ENCODE measurements around the gene PKNOX2.

The PKNOX2 gene

DNA sequence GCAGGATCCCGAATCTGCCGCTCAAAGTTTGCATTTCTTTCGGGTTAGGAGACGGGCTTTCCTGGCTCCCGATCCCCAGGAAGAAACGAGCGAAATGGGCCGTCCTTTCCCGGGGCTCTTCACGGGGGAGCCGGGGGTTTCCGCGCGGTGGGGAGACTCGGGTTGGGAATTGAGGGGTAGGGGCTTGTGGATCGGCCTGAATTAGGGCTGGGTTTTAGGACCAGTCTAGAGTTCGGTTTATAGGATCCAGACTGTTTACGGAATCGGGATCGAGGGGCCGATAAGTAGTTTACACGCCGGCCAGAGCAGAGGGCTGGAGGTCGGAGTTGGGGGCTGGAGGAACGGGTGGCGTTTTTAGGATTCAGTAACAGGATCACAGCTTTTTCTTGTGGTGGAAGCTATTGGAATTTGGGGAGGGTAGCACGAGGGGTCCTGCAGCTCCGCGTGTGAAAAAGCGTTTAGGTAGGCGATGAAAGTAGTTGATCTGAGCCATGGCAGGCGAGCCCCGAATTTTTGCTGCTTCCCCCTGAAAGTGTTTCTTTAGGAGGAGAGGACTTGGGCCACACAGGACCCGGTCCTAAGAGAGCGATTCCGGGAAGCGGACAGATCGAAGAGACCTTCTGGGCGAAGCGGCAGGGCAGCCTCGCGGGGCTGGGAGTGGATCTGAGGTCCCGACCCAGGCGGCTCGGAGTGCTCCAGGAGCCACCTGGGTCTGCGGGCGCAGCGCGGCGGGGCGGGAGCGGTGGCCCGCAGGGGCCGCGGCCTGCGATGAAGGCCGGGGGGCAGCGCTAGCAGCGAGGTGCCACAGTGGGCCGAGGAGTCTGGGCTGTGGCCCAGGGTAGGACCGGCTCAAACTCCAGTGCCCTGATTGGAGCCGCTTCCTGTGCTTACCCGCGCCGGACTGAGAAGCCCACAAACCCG, 1.6 kb downstream of the PKNOX2 start:
- H3K36me3 ChIP-seq (ENCODE audit: control insufficient read depth in 2 of 2, insufficient read depth in 2 of 2, low read length in 2 of 2) = no peaks in the 10 kb centered on the region
- H3K9me3 ChIP-seq (ENCODE audit: control insufficient read depth in 2 of 2, low read length in 2 of 2) = no peaks in the 10 kb centered on the region
- peak overlapping the region; percentile 69 to 86 for H3K9ac ChIP-seq (ENCODE audit: low read length in 2 of 2)
- no peaks in the 10 kb centered on the region for H3K27me3 ChIP-seq (ENCODE audit: control insufficient read depth in 1 of 2, insufficient read depth in 2 of 2, low read length in 2 of 2)
- H3K27ac ChIP-seq (ENCODE audit: low read length) = peak overlapping the region; percentile 91
- H3K4me3 ChIP-seq (ENCODE audit: low read length in 2 of 2) = peak overlapping the region; percentile 79 to 82
- H3K4me1 ChIP-seq (ENCODE audit: control insufficient read depth, insufficient read depth, low read length) = peaks cover 64% of the 10 kb centered on the region

- peaks cover 70% of the 10 kb centered on the region for H3K4me1 ChIP-seq (ENCODE audit: control insufficient read depth, insufficient read depth, low read length)
- H3K9ac ChIP-seq (ENCODE audit: low read length in 2 of 2) = peak overlapping the region; percentile 69 to 86
- H3K27ac ChIP-seq (ENCODE audit: low read length) = peak overlapping the region; percentile 91
- no peaks in the 10 kb centered on the region for H3K9me3 ChIP-seq (ENCODE audit: control insufficient read depth in 2 of 2, low read length in 2 of 2)
- H3K27me3 ChIP-seq (ENCODE audit: control insufficient read depth in 1 of 2, insufficient read depth in 2 of 2, low read length in 2 of 2) = no peaks in the 10 kb centered on the region
- H3K36me3 ChIP-seq (ENCODE audit: control insufficient read depth in 2 of 2, insufficient read depth in 2 of 2, low read length in 2 of 2) = no peaks in the 10 kb centered on the region
- peak overlapping the region; percentile 79 to 82 for H3K4me3 ChIP-seq (ENCODE audit: low read length in 2 of 2)
Measured at GRCh38 chr11:125166764-125167291, 2.3 kb downstream of the PKNOX2 start.

- Histone ChIP-seq H3K36me3 (ENCODE audit: control insufficient read depth in 2 of 2, insufficient read depth in 2 of 2, low read length in 2 of 2) (no peaks in the 10 kb centered on the region), H3K27me3 (ENCODE audit: control insufficient read depth in 1 of 2, insufficient read depth in 2 of 2, low read length in 2 of 2) (no peaks in the 10 kb centered on the region), H3K9ac (ENCODE audit: low read length in 2 of 2) (peak overlapping the region; percentile 68 to 69), H3K4me1 (ENCODE audit: control insufficient read depth, insufficient read depth, low read length) (peaks cover 70% of the 10 kb centered on the region), H3K27ac (ENCODE audit: low read length) (peak overlapping the region; percentile 91), H3K4me3 (ENCODE audit: low read length in 2 of 2) (peak overlapping the region; percentile 38 to 82), H3K9me3 (ENCODE audit: control insufficient read depth in 2 of 2, low read length in 2 of 2) (no peaks in the 10 kb centered on the region)
Measured at GRCh38 chr11:125167292-125167953, 2.9 kb downstream of the PKNOX2 start.

GRCh38 chr11:125167954-125168835, 3.6 kb downstream of the PKNOX2 start:
- no peaks in the 10 kb centered on the region for H3K36me3 ChIP-seq (ENCODE audit: control insufficient read depth in 2 of 2, insufficient read depth in 2 of 2, low read length in 2 of 2)
- peak overlapping the region; percentile 68 to 69 for H3K9ac ChIP-seq (ENCODE audit: low read length in 2 of 2)
- peak overlapping the region in 1 of 2 donors; percentile 82 for H3K4me3 ChIP-seq (ENCODE audit: low read length in 2 of 2)
- H3K4me1 ChIP-seq (ENCODE audit: control insufficient read depth, insufficient read depth, low read length) = peaks cover 70% of the 10 kb centered on the region
- no peaks in the 10 kb centered on the region for H3K27me3 ChIP-seq (ENCODE audit: control insufficient read depth in 1 of 2, insufficient read depth in 2 of 2, low read length in 2 of 2)
- no peaks in the 10 kb centered on the region for H3K9me3 ChIP-seq (ENCODE audit: control insufficient read depth in 2 of 2, low read length in 2 of 2)
- peak overlapping the region; percentile 91 for H3K27ac ChIP-seq (ENCODE audit: low read length)

DNA sequence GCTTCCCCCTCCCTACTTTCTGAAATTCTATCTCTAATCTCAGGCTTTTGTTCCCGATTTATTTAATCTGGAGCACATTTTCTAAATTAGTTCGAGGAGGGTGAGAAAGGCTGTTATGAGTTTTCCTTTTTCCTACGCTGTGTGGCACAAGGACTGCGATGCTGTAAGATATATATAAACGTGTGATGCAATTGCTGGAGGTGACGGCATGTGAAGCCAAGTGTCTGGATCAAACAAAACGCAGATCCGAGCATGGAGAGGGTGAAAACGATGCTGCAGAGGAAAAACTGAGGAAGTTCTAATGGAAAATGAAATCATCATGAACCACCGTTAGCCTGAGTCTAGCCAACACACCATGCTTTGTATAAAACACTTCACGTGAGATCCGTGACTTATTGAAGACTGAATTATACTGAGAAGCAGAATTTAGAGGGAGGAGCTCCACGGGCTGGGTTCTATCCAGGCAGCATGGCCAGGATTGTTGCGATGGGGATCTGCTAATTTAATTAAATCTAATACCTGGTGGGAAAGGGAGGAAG, 4.4 kb downstream of the PKNOX2 start:
- Histone ChIP-seq H3K9ac (ENCODE audit: low read length in 2 of 2) (peak overlapping the region; percentile 17 to 62), H3K4me3 (ENCODE audit: low read length in 2 of 2) (peak overlapping the region in 1 of 2 donors; percentile 35), H3K4me1 (ENCODE audit: control insufficient read depth, insufficient read depth, low read length) (peaks cover 64% of the 10 kb centered on the region), H3K36me3 (ENCODE audit: control insufficient read depth in 2 of 2, insufficient read depth in 2 of 2, low read length in 2 of 2) (no peaks in the 10 kb centered on the region), H3K9me3 (ENCODE audit: control insufficient read depth in 2 of 2, low read length in 2 of 2) (no peaks in the 10 kb centered on the region), H3K27me3 (ENCODE audit: control insufficient read depth in 1 of 2, insufficient read depth in 2 of 2, low read length in 2 of 2) (no peaks in the 10 kb centered on the region), H3K27ac (ENCODE audit: low read length) (peak overlapping the region; percentile 91)

GRCh38 chr11:125170001-125170509, 5.5 kb downstream of the PKNOX2 start:
- H3K9ac ChIP-seq (ENCODE audit: low read length in 2 of 2) = peak overlapping the region; percentile 17 to 51
- H3K36me3 ChIP-seq (ENCODE audit: control insufficient read depth in 2 of 2, insufficient read depth in 2 of 2, low read length in 2 of 2) = no peaks in the 10 kb centered on the region
- peak overlapping the region; percentile 91 for H3K27ac ChIP-seq (ENCODE audit: low read length)
- H3K4me3 ChIP-seq (ENCODE audit: low read length in 2 of 2) = peak overlapping the region in 1 of 2 donors; percentile 49
- no peaks in the 10 kb centered on the region for H3K9me3 ChIP-seq (ENCODE audit: control insufficient read depth in 2 of 2, low read length in 2 of 2)
- peaks cover 60% of the 10 kb centered on the region for H3K4me1 ChIP-seq (ENCODE audit: control insufficient read depth, insufficient read depth, low read length)
- no peaks in the 10 kb centered on the region for H3K27me3 ChIP-seq (ENCODE audit: control insufficient read depth in 1 of 2, insufficient read depth in 2 of 2, low read length in 2 of 2)

- H3K4me1 ChIP-seq (ENCODE audit: control insufficient read depth, insufficient read depth, low read length) = peaks cover 58% of the 10 kb centered on the region
- H3K4me3 ChIP-seq (ENCODE audit: low read length in 2 of 2) = peak overlapping the region in 1 of 2 donors; percentile 49
- peak overlapping the region; percentile 91 for H3K27ac ChIP-seq (ENCODE audit: low read length)
- H3K9ac ChIP-seq (ENCODE audit: low read length in 2 of 2) = peak overlapping the region; percentile 17 to 51
- H3K36me3 ChIP-seq (ENCODE audit: control insufficient read depth in 2 of 2, insufficient read depth in 2 of 2, low read length in 2 of 2) = no peaks in the 10 kb centered on the region
- no peaks in the 10 kb centered on the region for H3K9me3 ChIP-seq (ENCODE audit: control insufficient read depth in 2 of 2, low read length in 2 of 2)
- H3K27me3 ChIP-seq (ENCODE audit: control insufficient read depth in 1 of 2, insufficient read depth in 2 of 2, low read length in 2 of 2) = no peaks in the 10 kb centered on the region
Measured at GRCh38 chr11:125170510-125171031, 6.0 kb downstream of the PKNOX2 start.

DNA sequence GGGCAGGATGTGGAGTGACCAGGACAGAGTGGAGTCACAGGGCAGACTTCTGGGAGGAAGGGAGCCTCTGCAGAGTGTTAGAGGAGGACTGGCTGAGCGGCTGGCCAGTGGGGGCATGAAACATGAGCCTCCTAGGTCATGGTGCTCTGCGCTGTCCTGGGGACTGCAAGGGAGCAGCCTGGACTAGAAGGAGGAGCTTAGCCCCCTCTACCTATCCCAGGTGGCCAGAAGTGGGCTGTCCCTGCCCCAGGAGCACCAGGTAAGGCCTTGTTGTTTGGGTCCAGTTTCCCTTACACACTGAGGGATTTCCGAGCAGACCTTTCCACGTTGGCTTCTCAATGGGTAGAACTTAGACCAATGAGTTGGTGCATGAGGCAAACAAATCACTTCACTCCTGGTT, 7.4 kb downstream of the PKNOX2 start:
- no peaks in the 10 kb centered on the region for H3K27me3 ChIP-seq (ENCODE audit: control insufficient read depth in 1 of 2, insufficient read depth in 2 of 2, low read length in 2 of 2)
- H3K36me3 ChIP-seq (ENCODE audit: control insufficient read depth in 2 of 2, insufficient read depth in 2 of 2, low read length in 2 of 2) = no peaks in the 10 kb centered on the region
- H3K4me1 ChIP-seq (ENCODE audit: control insufficient read depth, insufficient read depth, low read length) = peaks cover 48% of the 10 kb centered on the region
- H3K4me3 ChIP-seq (ENCODE audit: low read length in 2 of 2) = no peak overlapping the region
- no peak overlapping the region for H3K27ac ChIP-seq (ENCODE audit: low read length)
- no peaks in the 10 kb centered on the region for H3K9me3 ChIP-seq (ENCODE audit: control insufficient read depth in 2 of 2, low read length in 2 of 2)
- no peak overlapping the region for H3K9ac ChIP-seq (ENCODE audit: low read length in 2 of 2)

- peaks cover 37% of the 10 kb centered on the region for H3K4me1 ChIP-seq (ENCODE audit: control insufficient read depth, insufficient read depth, low read length)
Measured at GRCh38 chr11:125173027-125173426, 8.5 kb downstream of the PKNOX2 start.

More at GRCh38 chr11:125173027-125173426, 8.5 kb downstream of the PKNOX2 start:
- H3K27ac ChIP-seq (ENCODE audit: low read length) = no peak overlapping the region
- no peak overlapping the region for H3K4me3 ChIP-seq (ENCODE audit: low read length in 2 of 2)
- no peaks in the 10 kb centered on the region for H3K9me3 ChIP-seq (ENCODE audit: control insufficient read depth in 2 of 2, low read length in 2 of 2)
- H3K27me3 ChIP-seq (ENCODE audit: control insufficient read depth in 1 of 2, insufficient read depth in 2 of 2, low read length in 2 of 2) = no peaks in the 10 kb centered on the region
- H3K9ac ChIP-seq (ENCODE audit: low read length in 2 of 2) = no peak overlapping the region
- no peaks in the 10 kb centered on the region for H3K36me3 ChIP-seq (ENCODE audit: control insufficient read depth in 2 of 2, insufficient read depth in 2 of 2, low read length in 2 of 2)

All from stomach smooth muscle (tissue), 2 donors.